ENCODE measurements around the gene TM4SF1.

The TM4SF1 gene

DNA sequence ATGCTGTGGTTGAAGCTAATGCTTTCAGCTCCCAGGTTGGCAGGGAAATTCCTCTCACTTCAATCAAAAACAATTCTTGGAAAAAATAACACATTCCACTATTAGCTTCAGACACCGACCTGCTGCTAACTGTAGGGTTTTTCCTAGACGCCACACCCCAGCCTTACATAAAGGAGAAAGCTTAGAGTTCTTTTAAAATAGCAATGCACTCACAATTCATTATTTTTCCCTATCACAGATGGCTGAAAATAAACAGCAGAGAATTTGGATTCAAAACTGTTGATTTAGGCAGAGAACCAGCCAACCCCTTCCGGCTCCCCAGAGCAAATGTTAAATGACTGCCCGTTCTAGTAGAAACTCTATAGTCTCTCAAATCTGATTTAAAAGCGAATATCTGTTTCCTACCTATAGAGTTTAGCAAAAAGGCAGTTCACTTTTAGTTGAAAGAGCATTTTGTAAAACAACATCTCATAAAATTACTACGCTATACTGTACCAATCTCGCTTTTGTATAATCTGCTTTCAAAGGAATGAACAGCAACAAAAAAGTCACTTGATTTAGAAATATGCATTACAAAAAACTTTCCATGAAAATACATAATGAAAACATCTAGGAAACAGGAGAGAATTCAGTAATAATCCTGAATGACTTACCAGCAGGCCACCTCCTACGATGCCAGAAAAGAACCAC lies 586 bp downstream of the TM4SF1 start:
- Histone ChIP-seq H3K36me3 (ENCODE audit: control insufficient read depth, insufficient read depth, low read length) (no peaks in the 10 kb centered on the region), H3K4me1 (ENCODE audit: control insufficient read depth, insufficient read depth, low read length, poor library complexity, severe bottlenecking) (no peaks in the 10 kb centered on the region), H3K4me3 (ENCODE audit: insufficient read depth, low read depth, low read length, poor library complexity, severe bottlenecking) (no peak overlapping the region), H3K27ac (ENCODE audit: insufficient read depth, low read length, poor library complexity, severe bottlenecking) (no peak overlapping the region), H3K27me3 (replicated peaks; ENCODE audit: control insufficient read depth, insufficient read depth, low read length, poor library complexity, severe bottlenecking) (no peaks in the 10 kb centered on the region), H3K9me3 (ENCODE audit: control insufficient read depth, low read length) (no peaks in the 10 kb centered on the region)
- DNase-seq, result no peak

DNA sequence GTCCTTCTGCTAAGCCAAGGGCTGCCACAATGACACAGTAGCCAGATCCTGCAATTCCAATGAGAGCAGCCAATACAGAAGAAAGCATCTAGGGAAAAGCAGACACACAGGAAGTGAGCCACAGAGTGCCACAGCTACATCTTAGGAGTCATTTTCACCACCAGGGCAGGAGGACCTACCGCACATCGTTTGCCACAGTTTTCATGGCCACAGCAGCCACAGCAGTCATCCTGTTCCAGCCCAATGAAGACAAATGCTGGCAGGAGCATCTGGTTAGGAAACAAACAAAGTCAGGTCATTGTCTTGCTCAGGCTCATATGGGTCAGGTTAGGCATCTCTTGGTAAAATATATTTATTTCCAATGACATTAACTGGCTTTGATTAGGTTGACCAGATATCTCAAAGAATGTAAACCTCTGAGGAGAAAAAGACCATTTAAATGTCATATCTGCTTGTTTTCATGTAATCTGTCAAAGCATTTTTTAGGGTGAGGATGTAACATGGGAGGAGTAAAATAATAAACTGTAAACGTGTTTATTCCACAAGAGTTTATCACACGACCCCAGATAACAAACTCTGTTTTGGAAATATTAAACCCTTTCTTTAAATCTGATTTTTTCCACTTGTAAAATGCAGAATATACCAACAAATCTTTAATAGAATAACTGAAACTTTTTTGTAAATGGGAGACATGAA lies 1.8 kb downstream of the TM4SF1 start:
- Histone ChIP-seq H3K4me3 (ENCODE audit: insufficient read depth, low read depth, low read length, poor library complexity, severe bottlenecking) (no peak overlapping the region), H3K9me3 (ENCODE audit: control insufficient read depth, low read length) (no peaks in the 10 kb centered on the region), H3K27me3 (replicated peaks; ENCODE audit: control insufficient read depth, insufficient read depth, low read length, poor library complexity, severe bottlenecking) (no peaks in the 10 kb centered on the region), H3K4me1 (ENCODE audit: control insufficient read depth, insufficient read depth, low read length, poor library complexity, severe bottlenecking) (no peaks in the 10 kb centered on the region), H3K36me3 (ENCODE audit: control insufficient read depth, insufficient read depth, low read length) (no peaks in the 10 kb centered on the region), H3K27ac (ENCODE audit: insufficient read depth, low read length, poor library complexity, severe bottlenecking) (no peak overlapping the region)
- DNase-seq, result no peak

DNA sequence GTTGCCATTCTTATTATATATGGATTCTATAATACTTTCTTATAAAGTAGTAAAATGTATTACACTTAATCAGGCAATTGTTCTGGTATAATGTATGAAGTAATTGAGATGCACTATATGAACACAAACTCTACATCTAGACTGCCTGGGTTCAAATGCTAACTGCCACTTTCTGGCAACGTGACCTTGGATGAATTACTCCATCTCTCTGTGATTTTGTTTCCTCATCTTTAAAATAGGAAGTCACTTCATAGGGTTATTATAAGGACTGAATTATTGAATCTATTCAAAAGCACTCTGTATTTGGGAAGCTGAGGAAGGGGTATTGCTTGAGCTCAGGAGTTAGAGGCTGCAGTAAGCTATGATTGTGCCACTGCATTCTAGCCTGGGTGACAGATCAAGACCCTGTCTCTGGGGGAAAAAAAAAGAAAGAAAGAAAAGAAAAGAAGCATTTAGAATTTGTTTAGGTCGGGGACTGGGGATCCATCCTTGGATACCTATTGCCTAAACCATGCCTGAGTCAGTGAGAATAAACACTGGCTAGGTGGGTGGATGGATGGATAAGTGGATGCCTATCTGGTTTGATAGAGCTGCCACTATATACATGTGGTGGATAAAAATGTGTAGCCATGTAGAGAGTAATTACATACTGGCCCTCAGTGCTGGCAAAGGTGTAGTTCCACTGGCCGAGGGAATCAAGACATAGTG lies 2.5 kb downstream of the TM4SF1 start:
- H3K4me1 ChIP-seq (ENCODE audit: control insufficient read depth, insufficient read depth, low read length, poor library complexity, severe bottlenecking), result no peaks in the 10 kb centered on the region
- DNase-seq, result no peak
- H3K27ac ChIP-seq (ENCODE audit: insufficient read depth, low read length, poor library complexity, severe bottlenecking), result no peak overlapping the region
- no peaks in the 10 kb centered on the region for H3K9me3 ChIP-seq (ENCODE audit: control insufficient read depth, low read length)
- no peaks in the 10 kb centered on the region for H3K27me3 ChIP-seq (replicated peaks; ENCODE audit: control insufficient read depth, insufficient read depth, low read length, poor library complexity, severe bottlenecking)
- no peak overlapping the region for H3K4me3 ChIP-seq (ENCODE audit: insufficient read depth, low read depth, low read length, poor library complexity, severe bottlenecking)
- no peaks in the 10 kb centered on the region for H3K36me3 ChIP-seq (ENCODE audit: control insufficient read depth, insufficient read depth, low read length)

DNA sequence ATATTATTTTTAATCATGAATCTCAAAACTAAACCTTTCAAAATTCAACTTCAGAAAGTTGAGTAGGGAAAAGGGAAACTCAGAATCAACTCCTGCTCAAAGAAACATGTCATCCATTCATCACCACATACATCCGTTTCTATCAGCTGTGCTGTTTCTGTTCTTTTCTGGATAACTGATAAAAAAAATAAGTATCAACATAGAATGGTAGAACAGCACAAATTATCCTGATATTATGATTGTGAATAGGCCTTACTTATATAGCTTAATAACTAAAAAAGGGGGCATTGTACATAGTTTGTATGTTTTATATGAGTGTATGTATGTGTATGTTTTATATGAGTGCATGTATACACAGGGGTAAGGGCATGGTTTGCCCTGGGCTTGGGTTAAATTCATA lies 3.1 kb downstream of the TM4SF1 start:
- Histone ChIP-seq H3K36me3 (ENCODE audit: control insufficient read depth, insufficient read depth, low read length) (no peaks in the 10 kb centered on the region), H3K27me3 (replicated peaks; ENCODE audit: control insufficient read depth, insufficient read depth, low read length, poor library complexity, severe bottlenecking) (no peaks in the 10 kb centered on the region), H3K9me3 (ENCODE audit: control insufficient read depth, low read length) (no peaks in the 10 kb centered on the region), H3K27ac (ENCODE audit: insufficient read depth, low read length, poor library complexity, severe bottlenecking) (no peak overlapping the region), H3K4me3 (ENCODE audit: insufficient read depth, low read depth, low read length, poor library complexity, severe bottlenecking) (no peak overlapping the region), H3K4me1 (ENCODE audit: control insufficient read depth, insufficient read depth, low read length, poor library complexity, severe bottlenecking) (no peaks in the 10 kb centered on the region)
- DNase-seq, result no peak

DNA sequence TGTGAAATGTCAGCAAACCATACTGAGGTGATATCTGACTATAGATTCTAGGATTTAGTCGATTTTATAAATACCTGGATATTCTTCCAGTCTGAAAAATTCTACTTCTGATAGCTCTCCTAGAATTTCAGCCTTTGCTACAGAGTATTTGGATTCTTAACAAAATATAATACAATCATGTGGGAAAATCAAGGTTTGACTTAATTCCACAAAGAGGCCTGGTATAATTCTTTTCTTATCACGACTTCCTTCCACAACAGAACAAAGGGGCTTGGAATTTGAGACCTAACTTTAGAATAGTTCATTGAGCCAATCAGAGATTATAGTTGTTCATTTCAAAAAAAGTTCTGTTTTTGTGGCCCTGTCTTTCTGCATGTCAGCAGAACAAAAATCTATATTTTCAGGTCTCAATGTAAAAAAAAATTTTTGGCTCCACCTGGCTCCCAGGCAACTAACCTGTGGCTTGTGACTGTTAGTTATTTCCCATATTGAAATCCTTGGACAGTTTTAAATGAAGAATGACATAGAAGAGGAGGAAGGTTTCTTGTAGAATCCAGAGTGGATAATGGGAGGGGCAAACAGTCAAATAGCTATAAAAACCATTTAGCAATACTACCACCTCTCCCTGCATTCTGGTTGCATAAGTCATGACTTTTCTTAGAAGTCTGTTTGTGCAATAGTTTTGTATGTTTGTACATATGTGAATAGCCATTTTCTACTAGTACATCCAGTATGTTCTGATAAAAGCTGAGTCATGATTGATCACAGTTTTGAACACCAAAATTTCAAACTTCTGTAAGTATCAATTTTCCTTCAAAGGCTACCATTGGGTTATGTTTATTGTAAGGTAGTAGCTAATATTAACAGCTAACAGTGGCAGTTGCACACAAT lies 4.0 kb downstream of the TM4SF1 start:
- H3K36me3 ChIP-seq (ENCODE audit: control insufficient read depth, insufficient read depth, low read length), result no peaks in the 10 kb centered on the region
- no peak overlapping the region for H3K4me3 ChIP-seq (ENCODE audit: insufficient read depth, low read depth, low read length, poor library complexity, severe bottlenecking)
- H3K9me3 ChIP-seq (ENCODE audit: control insufficient read depth, low read length), result no peaks in the 10 kb centered on the region
- no peak overlapping the region for H3K27ac ChIP-seq (ENCODE audit: insufficient read depth, low read length, poor library complexity, severe bottlenecking)
- H3K4me1 ChIP-seq (ENCODE audit: control insufficient read depth, insufficient read depth, low read length, poor library complexity, severe bottlenecking), result no peaks in the 10 kb centered on the region
- H3K27me3 ChIP-seq (replicated peaks; ENCODE audit: control insufficient read depth, insufficient read depth, low read length, poor library complexity, severe bottlenecking), result no peaks in the 10 kb centered on the region
- DNase-seq, result no peak

DNA sequence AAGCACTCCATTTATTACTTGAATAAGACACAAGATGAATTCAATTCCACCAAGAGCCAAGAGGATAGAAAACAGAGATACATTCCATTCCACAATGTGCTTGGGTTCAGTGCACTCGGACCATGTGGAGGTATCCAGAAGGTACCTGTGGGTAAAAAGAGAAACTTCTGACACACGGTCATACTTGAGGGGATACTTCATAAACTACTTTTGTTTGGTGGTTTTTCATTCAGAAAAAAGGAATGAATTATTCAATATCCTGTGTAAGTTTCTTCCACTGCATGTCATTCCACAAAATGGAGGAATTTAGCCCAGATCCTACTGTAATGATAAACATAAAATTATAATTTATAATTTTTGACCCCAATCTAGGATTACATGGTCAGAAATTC lies 5.7 kb downstream of the TM4SF1 start:
- no peaks in the 10 kb centered on the region for H3K9me3 ChIP-seq (ENCODE audit: control insufficient read depth, low read length)
- no peak overlapping the region for H3K4me3 ChIP-seq (ENCODE audit: insufficient read depth, low read depth, low read length, poor library complexity, severe bottlenecking)
- no peaks in the 10 kb centered on the region for H3K27me3 ChIP-seq (replicated peaks; ENCODE audit: control insufficient read depth, insufficient read depth, low read length, poor library complexity, severe bottlenecking)
- no peaks in the 10 kb centered on the region for H3K4me1 ChIP-seq (ENCODE audit: control insufficient read depth, insufficient read depth, low read length, poor library complexity, severe bottlenecking)
- DNase-seq, result no peak
- no peak overlapping the region for H3K27ac ChIP-seq (ENCODE audit: insufficient read depth, low read length, poor library complexity, severe bottlenecking)
- H3K36me3 ChIP-seq (ENCODE audit: control insufficient read depth, insufficient read depth, low read length), result no peaks in the 10 kb centered on the region

DNA sequence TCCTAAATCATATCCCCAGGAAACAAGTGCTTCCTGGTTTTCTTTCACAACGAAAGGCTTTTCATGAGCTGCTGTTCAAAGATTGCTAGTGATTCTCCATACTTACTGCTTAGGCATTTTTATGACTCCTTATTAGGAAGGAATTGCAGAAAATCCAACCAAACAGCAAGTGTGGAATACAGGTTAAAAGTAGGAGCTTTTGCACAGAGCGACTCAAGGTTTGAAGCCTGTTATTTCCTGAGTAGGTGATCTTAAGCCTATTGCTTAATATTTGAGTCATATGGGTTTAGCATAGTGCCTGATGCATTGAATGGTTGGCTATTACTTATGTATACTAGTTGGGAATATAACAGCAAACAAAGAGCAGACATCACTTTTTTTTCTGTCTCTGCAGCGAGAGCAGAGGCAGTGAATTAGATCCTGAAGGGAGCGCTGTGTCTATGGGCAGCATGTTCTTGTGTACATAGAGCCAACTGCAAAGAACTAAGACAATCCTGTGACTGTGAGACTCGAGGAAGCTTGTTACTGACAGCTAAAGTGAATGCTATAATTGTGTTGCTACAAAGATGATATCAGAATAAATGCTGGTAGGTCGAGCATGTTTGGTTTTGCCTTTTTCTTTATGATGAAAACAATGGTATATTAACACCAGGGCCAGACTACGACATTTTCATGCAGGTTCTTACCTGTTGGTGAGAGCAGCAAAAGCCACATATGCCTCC lies 6.3 kb downstream of the TM4SF1 start:
- Histone ChIP-seq H3K9me3 (ENCODE audit: control insufficient read depth, low read length) (no peaks in the 10 kb centered on the region), H3K27me3 (replicated peaks; ENCODE audit: control insufficient read depth, insufficient read depth, low read length, poor library complexity, severe bottlenecking) (no peaks in the 10 kb centered on the region), H3K27ac (ENCODE audit: insufficient read depth, low read length, poor library complexity, severe bottlenecking) (no peak overlapping the region), H3K36me3 (ENCODE audit: control insufficient read depth, insufficient read depth, low read length) (no peaks in the 10 kb centered on the region), H3K4me3 (ENCODE audit: insufficient read depth, low read depth, low read length, poor library complexity, severe bottlenecking) (no peak overlapping the region), H3K4me1 (ENCODE audit: control insufficient read depth, insufficient read depth, low read length, poor library complexity, severe bottlenecking) (no peaks in the 10 kb centered on the region)
- no peak for DNase-seq

DNA sequence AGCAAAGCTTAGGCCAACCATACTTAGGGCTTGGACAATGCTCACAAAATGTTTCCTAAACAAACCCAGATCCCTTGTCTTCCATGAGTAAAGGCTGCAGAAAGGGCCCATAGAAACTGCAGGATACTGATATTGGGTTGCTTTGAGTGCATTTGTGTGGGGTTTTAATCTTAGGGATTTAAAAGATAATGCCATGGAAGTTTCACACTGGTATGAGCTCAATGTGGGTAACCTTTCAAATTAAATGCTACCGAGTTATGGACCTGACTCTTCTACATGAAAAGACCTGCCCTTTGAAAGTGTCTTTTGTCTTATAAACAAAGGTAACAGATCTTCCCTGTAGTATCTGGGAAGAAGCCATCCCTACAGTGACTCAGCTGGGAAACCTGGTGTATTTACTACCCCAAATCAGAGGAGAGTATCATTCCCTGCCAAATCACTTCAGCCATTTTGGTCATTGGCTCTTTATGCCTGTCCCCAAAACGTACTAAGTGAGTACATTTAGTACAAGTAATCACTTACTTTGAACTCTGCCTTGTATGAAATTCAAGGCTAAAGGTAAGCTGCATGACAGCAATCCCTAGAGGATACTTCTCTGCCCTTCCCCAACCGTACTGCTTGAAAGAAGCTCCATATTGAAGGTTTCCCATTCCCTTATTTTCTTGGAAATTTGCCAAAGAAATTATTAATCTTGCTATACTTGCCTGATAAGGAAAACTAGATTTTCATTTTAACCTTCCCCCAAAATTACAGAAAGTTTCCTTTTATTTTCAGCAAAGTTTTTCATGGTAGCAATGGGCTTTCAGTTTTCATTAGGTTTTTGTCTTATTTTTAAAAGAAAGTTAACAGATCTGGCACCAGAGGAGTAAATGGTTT lies 7.2 kb downstream of the TM4SF1 start:
- Histone ChIP-seq H3K27me3 (replicated peaks; ENCODE audit: control insufficient read depth, insufficient read depth, low read length, poor library complexity, severe bottlenecking) (no peaks in the 10 kb centered on the region), H3K9me3 (ENCODE audit: control insufficient read depth, low read length) (no peaks in the 10 kb centered on the region), H3K4me1 (ENCODE audit: control insufficient read depth, insufficient read depth, low read length, poor library complexity, severe bottlenecking) (no peaks in the 10 kb centered on the region), H3K36me3 (ENCODE audit: control insufficient read depth, insufficient read depth, low read length) (no peaks in the 10 kb centered on the region), H3K27ac (ENCODE audit: insufficient read depth, low read length, poor library complexity, severe bottlenecking) (no peak overlapping the region), H3K4me3 (ENCODE audit: insufficient read depth, low read depth, low read length, poor library complexity, severe bottlenecking) (no peak overlapping the region)
- no peak for DNase-seq

Measured in effector memory CD4-positive, alpha-beta T cell (primary cell).